IMR-90 (cell line): ENCODE results near the gene ADAMTS17. TPM values are rescaled to one million over a fixed set of nuclear protein-coding genes. Genes with fewer than 3 reads are reported as not detected.

Experiments
- ATAC-seq: fragments of 200-7000 bp; cut with Tn5 transposase; 2 replicates; pipeline ENCODE4 v1.9.1; 2020; ENCODE audit warnings: low read depth, mild to moderate bottlenecking, moderate library complexity
- BruUV-seq: library from RNA; stranded (reverse); fragments of 400-500 nt; replicated peaks from 2 replicates; lab custom pipeline; 2021; lab: Mats Ljungman, UMichigan
- CTCF ChIA-PET: fragments of 300-600 bp; formaldehyde crosslinking; extraction: SDS; loops from one replicate; lab custom pipeline; 2021; ENCODE audit warnings: antibody characterized with exemption; lab: Yijun Ruan, JAX
- POLR2A ChIA-PET: fragments of 300-600 bp; sonication (Branson Sonifier 250); formaldehyde crosslinking; loops from one replicate; lab custom pipeline; 2022; ENCODE audit warnings: antibody characterized with exemption; ENCODE audit not compliant: unreplicated experiment; lab: Charles Lee
- DNase-seq: peaks from one replicate; pipeline ENCODE4 v3.0.0; 2013
- H2AFZ ChIP-seq: replicated peaks from 2 replicates; pipeline ENCODE3; 2013; ENCODE audit warnings: low read length, mild to moderate bottlenecking; ENCODE audit not compliant: poor library complexity
- H2AK5ac ChIP-seq: 2 replicates; pipeline ENCODE4 v1.6.1; 2013; ENCODE audit warnings: low read depth, low read length, inconsistent platforms
- H2AK9ac ChIP-seq: replicated peaks from 2 replicates; pipeline ENCODE3; 2013; ENCODE audit warnings: mild to moderate bottlenecking, low read depth, low read length, moderate library complexity; ENCODE audit not compliant: poor library complexity
- H2BK120ac ChIP-seq: 2 replicates; pipeline ENCODE4 v1.6.1; 2013; ENCODE audit warnings: low read depth, low read length, inconsistent platforms
- H2BK15ac ChIP-seq: 3 replicates; pipeline ENCODE4 v1.6.1; 2013; ENCODE audit warnings: low read depth, low read length, inconsistent platforms
- H2BK20ac ChIP-seq: 2 replicates; pipeline ENCODE4 v1.6.1; 2013; ENCODE audit warnings: low read depth, mild to moderate bottlenecking, inconsistent platforms, low read length, moderate library complexity
- H2BK5ac ChIP-seq: 2 replicates; pipeline ENCODE4 v1.6.1; 2013; ENCODE audit warnings: mild to moderate bottlenecking, low read depth, low read length, inconsistent platforms; ENCODE audit not compliant: poor library complexity, severe bottlenecking
- H3K14ac ChIP-seq: replicated peaks from 2 replicates; pipeline ENCODE4 v1.6.1; 2013; ENCODE audit warnings: low read depth, low read length, inconsistent platforms
- H3K18ac ChIP-seq: 2 replicates; pipeline ENCODE4 v1.6.1; 2013; ENCODE audit warnings: low read depth, low read length, control low read depth
- H3K23ac ChIP-seq: 2 replicates; pipeline ENCODE4 v1.6.1; 2013; ENCODE audit warnings: low read depth, low read length, inconsistent platforms
- H3K27ac ChIP-seq: 2 replicates; pipeline ENCODE4 v1.5.1; 2013; ENCODE audit warnings: mild to moderate bottlenecking, control low read depth, low read length; ENCODE audit not compliant: insufficient read depth
- H3K27me3 ChIP-seq: 2 replicates; pipeline ENCODE4 v1.6.1; 2013; ENCODE audit warnings: low read length; ENCODE audit not compliant: control insufficient read depth, insufficient read depth
- H3K36me3 ChIP-seq: 2 replicates; pipeline ENCODE4 v1.6.1; 2013; ENCODE audit warnings: low read length, mixed read lengths; ENCODE audit not compliant: control insufficient read depth, insufficient read depth
- H3K4ac ChIP-seq: 2 replicates; pipeline ENCODE4 v1.6.1; 2013; ENCODE audit warnings: low read depth, low read length, inconsistent platforms
- H3K4me1 ChIP-seq: 2 replicates; pipeline ENCODE4 v1.6.1; 2013; ENCODE audit warnings: low read length, mixed read lengths; ENCODE audit not compliant: control insufficient read depth, insufficient read depth
- H3K4me2 ChIP-seq: 2 replicates; pipeline ENCODE4 v1.6.1; 2013; ENCODE audit warnings: low read depth, mild to moderate bottlenecking, control low read depth, low read length, moderate library complexity
- H3K4me3 ChIP-seq: 2 replicates; pipeline ENCODE4 v1.5.1; 2013; ENCODE audit warnings: low read depth, mild to moderate bottlenecking, control low read depth, low read length, moderate library complexity; ENCODE audit not compliant: insufficient read depth
- H3K56ac ChIP-seq: 2 replicates; pipeline ENCODE4 v1.6.1; 2013; ENCODE audit warnings: low read length, inconsistent platforms; ENCODE audit not compliant: insufficient read depth; ENCODE audit errors: extremely low read depth
- H3K79me1 ChIP-seq, 2 experiments: 2 replicates each; pipeline ENCODE4 v1.6.1; 2013; ENCODE audit warnings: low read length in 2 of 2, inconsistent platforms in 1 of 2, low read depth in 1 of 2
- H3K9ac ChIP-seq: 2 replicates; pipeline ENCODE4 v1.6.1; 2013; ENCODE audit warnings: low read depth, low read length, control low read depth
- H3K9me1 ChIP-seq: 2 replicates; pipeline ENCODE4 v1.6.1; 2013; ENCODE audit warnings: low read length, inconsistent platforms; ENCODE audit not compliant: insufficient read depth
- H3K9me3 ChIP-seq: 2 replicates; pipeline ENCODE4 v1.6.1; 2013; ENCODE audit warnings: low read length; ENCODE audit not compliant: control insufficient read depth, insufficient read depth
- H4K20me1 ChIP-seq: 2 replicates; pipeline ENCODE4 v1.6.1; 2013; ENCODE audit warnings: low read length, inconsistent platforms; ENCODE audit not compliant: insufficient read depth
- H4K5ac ChIP-seq: 2 replicates; pipeline ENCODE4 v1.6.1; 2013; ENCODE audit warnings: mild to moderate bottlenecking, low read depth, low read length, control low read depth
- H4K8ac ChIP-seq, 2 experiments: 2 replicates each; pipeline ENCODE4 v1.6.1; 2013; ENCODE audit warnings: low read depth in 2 of 2, low read length in 2 of 2, control low read depth in 1 of 2, inconsistent platforms in 1 of 2
- H4K91ac ChIP-seq: 2 replicates; pipeline ENCODE4 v1.6.1; 2013; ENCODE audit warnings: low read depth, low read length, inconsistent platforms; ENCODE audit not compliant: insufficient read depth
- CEBPB ChIP-seq: IDR thresholded peaks from 2 replicates; pipeline ENCODE4 v1.6.1; 2012; ENCODE audit warnings: low read depth, low read length, improper control_type of control experiment
- ELK1 ChIP-seq: fragments of 150-350 bp; IDR thresholded peaks from 2 replicates; pipeline ENCODE4 v1.6.1; 2016; ENCODE audit warnings: low read depth, mild to moderate bottlenecking, low read length, moderate library complexity, borderline replicate concordance
- MAFK ChIP-seq: IDR thresholded peaks from 2 replicates; pipeline ENCODE4 v1.6.1; 2012; ENCODE audit warnings: low read depth, low read length, improper control_type of control experiment
- RCOR1 ChIP-seq: IDR thresholded peaks from 2 replicates; pipeline ENCODE4 v1.6.1; 2012; ENCODE audit warnings: mild to moderate bottlenecking, low read length, improper control_type of control experiment; ENCODE audit not compliant: insufficient replicate concordance
- SMC3 ChIP-seq: fragments of 150-350 bp; IDR thresholded peaks from 2 replicates; pipeline ENCODE4 v1.6.1; 2016; ENCODE audit warnings: low read depth, mild to moderate bottlenecking, antibody characterized with exemption, low read length, moderate library complexity
- WGBS, 2 experiments: methylation state at CpG; one replicate each; pipeline versions ENCODE4 v1.1.5 to v1.1.7; 2013; ENCODE audit warnings: missing lambda C conversion rate in 2 of 2; ENCODE audit not compliant: insufficient read length in 1 of 2; ENCODE audit errors: extremely low coverage in 2 of 2; 5-methylcytosine and 5-hydroxymethylcytosine counted together
- dilution Hi-C: fragments of 300-500 bp; cut with HindIII; formaldehyde crosslinking; loops from one replicate; pipeline ENCODE4 v1.14.3; 2018; ENCODE audit warnings: low sequenced_read_pairs; ENCODE audit not compliant: unreplicated experiment
- in situ Hi-C: fragments of 300-500 bp; cut with MboI; formaldehyde crosslinking; loops from 3 replicates; pipeline ENCODE4 v1.14.3; 2019; ENCODE audit warnings: low sequenced_read_pairs, inconsistent platforms, mixed read lengths
- intact Hi-C: fragments of 100-400 bp; cut with micrococcal nuclease; formaldehyde crosslinking; loops from 2 replicates; pipeline ENCODE4 v1.10.0; 2022
- polyA plus RNA-seq, 3 experiments: library from polyadenylated mRNA; depleted of rRNA; stranded (reverse); fragments of >200 nt; gene quantifications; 2 replicates each; pipeline ENCODE4 v1.2.3, GENCODE V29; 2012; ENCODE audit warnings: low replicate concordance in 1 of 3
- total RNA-seq: library from RNA; depleted of rRNA; stranded (reverse); fragments of >200 nt; gene quantifications from 2 replicates; pipeline ENCODE4 v1.2.3, GENCODE V29; 2012

ADAMTS17 gene
- total and polyA plus RNA-seq, 2 of the 4 experiments (the other 2 are of a cell fraction) = 0.03 TPM; not detected in 1

GRCh38 chr15:100328796-100329195 lies 13.0 kb downstream of the ADAMTS17 start:
- DNase-seq (no peak), ATAC-seq (no peak)
- Histone ChIP-seq H3K27ac (no peak overlapping the region), H2BK5ac (no peak overlapping the region), H3K56ac (no peak overlapping the region), H2BK120ac (no peak overlapping the region), H3K27me3 (no peaks in the 10 kb centered on the region), H3K9me1 (no peaks in the 10 kb centered on the region), H3K9me3 (peaks cover 21% of the 10 kb centered on the region), H3K4me2 (no peak overlapping the region), H4K20me1 (no peaks in the 10 kb centered on the region), H2AK5ac (no peak overlapping the region), H3K9ac (no peak overlapping the region), H4K5ac (no peak overlapping the region), H3K23ac (no peak overlapping the region), H3K4me3 (no peak overlapping the region), H2AFZ (no peak overlapping the region), H2BK15ac (no peak overlapping the region), H3K79me1 (no peaks in the 10 kb centered on the region), H2BK20ac (no peak overlapping the region), H3K36me3 (no peaks in the 10 kb centered on the region), H3K14ac (no peak overlapping the region), H3K4me1 (no peaks in the 10 kb centered on the region), H4K91ac (no peak overlapping the region), H3K18ac (no peak overlapping the region), H3K4ac (no peak overlapping the region), H4K8ac (no peak overlapping the region), H2AK9ac (no peak overlapping the region)
- in situ Hi-C loops (no loop called here), intact Hi-C loops (no loop called here), dilution Hi-C loops (no loop called here)
- WGBS, 2 experiments = 55% methylated on average over 8 of the region's 9 CpGs; no CpG with 5 or more reads in 1 of the 2 experiments
- ChIA-PET CTCF (no interaction called here), POLR2A (no interaction called here)
- no TSS peak for BruUV-seq
- TF ChIP-seq ELK1 (no peak), RCOR1 (no peak), MAFK (no peak), CEBPB (no peak), SMC3 (no peak)
